HG03175 (cell line): ENCODE data around the gene PROCR.
"Not testable (repeated sequence)": the region's sequence is repeated elsewhere in the genome, so short reads cannot be mapped to it uniquely, and the experiment has no call there.

Experiments
- ATAC-seq: cut with Tn5 transposase; IDR thresholded peaks from one replicate; pipeline ENCODE4 v1.9.1; 2021; ENCODE audit warnings: mild to moderate bottlenecking, moderate library complexity; ENCODE audit not compliant: unreplicated experiment

The PROCR gene

DNA sequence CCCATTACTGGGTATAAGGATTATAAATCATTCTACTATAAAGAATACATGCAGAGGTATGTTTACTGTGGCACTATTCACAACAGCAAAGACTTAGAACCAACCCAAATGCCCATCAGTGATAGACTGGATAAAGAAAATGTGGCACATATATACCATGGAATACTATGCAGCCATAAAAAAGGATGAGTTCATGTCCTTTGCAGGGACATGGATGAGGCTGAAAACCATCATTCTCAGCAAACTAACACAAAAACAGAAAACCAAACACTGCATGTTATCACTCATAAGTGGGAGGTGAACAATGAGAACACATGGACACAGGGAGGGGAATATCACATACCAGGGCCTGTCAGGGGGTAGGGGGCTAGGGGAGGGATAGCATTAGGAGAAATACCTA, 7.3 kb upstream of the PROCR start:
- ATAC-seq: not testable (repeated sequence)

DNA sequence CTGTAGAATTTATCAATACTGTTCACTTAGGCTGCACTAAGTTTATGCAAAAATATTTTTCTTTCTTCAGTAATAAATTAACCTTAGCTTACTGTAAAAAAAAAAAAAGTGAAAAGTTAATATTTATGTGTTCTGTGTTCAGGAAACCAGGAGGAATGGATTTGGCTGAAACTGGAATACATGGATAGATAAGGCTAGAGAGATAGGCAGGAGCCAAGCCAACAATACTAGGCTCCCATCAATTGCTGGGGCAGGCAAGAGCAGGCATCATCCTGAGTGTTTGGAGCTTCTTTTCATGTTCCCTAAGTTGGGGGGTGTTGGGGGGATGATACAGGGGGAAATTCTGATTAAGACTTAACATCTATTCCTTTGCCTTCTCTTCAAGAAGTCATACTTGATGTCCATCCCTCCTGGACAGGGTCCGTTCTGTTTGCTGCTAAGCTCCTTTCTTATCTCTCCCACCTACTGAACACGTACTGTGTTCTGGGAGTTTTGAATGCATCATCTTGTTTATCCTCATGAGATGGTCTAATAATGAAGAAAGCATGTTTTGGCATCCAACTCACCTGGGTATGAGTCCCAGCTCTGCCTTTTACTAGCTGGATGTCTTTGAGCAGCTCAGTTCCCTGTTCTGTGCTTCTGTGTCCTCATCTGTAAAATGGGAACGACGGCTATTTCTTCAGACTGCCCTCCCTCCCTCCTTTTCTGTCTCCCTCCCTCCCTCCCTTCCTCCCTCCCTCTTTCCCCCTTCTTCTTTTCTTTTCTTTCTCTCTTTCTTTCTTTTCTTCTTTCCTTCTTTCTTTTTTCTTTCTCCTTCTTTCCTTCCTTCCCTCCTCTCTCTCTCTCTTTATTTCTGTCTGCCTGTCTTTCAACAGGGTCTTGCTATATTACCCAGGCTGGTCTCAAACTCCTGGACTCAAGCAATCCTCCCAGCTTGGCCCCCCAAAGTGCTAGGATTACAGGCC, 6.4 kb upstream of the PROCR start:
- no peak for ATAC-seq

DNA sequence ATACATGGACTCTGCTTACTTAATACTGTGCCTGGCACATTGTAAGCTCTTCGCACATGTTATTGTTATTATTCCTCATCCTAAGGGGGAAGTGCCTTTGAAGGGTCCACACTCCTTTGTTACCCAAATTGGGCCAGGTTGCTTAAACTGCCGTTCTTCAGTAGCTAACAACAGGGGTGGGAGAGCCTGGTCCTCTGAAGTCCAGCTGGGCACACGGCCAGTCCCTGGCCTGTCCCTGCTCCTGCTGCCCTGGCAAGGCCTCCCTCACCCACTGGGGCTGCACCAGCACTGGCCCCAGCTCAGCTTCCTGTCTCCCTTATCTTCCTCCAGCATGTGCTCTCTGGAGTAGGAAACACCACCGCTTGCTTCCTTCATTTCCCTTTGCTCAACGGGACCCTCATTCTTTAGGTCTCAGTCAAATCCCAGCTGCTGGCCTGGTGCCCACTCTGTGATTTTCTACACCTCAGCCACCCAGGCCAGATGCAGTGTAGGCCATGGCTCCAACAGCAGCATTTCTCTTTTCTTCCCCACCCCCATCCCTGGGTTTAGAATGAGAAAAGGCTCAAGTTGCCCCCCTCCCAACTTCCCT, 5.5 kb upstream of the PROCR start:
- ATAC-seq: no peak

DNA sequence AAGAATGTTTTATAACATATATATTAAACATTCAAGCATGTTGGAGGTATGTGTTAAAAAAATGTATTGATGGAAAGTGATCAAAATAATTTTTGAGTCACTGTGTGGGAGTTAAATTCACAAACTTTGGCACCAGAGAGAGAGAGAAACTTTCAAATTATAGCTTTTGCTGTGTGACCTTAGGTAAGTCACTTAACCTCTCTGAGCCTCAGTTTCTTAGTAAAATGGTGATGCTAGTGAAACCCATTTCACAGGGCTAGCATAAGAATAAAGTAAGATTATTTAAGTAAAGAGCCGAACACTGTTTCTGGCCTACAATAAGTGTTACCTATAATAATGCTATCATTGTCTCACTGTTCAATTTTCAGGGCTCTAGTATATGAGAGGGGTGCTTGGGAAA, 4.1 kb upstream of the PROCR start:
- no peak for ATAC-seq

DNA sequence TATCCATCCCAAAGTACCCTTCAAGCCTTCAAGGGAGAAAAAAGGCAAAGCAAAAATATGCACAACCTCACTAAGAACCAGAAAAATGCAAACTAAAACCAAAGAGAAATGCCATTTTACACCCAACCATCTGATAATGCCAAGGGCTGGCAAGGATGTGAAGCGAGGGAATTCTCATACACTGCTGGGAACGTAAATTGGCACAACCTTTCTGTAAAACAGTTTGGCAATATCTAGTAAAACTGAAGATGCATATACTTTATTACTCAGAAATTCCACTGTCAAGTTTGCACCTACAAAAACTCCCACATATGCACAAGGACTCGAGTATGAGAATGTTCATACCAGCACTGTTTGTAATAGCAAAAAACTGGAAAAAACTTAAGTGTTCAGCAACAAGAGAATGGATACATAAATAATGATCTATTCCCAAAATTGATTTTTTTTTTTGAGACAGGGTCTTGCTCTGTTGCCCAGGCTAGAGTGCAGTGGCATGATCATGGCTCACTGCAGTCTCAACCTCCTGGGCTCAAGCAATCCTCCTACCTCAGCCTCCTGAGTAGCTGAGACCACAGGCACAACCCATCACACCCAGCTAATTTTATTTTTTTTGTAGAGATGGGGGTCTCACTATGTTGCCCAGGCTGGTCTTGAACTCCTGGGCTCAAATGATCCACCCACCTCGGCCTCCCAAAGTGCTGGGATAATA, 3.0 kb upstream of the PROCR start:
- not testable (repeated sequence) for ATAC-seq

DNA sequence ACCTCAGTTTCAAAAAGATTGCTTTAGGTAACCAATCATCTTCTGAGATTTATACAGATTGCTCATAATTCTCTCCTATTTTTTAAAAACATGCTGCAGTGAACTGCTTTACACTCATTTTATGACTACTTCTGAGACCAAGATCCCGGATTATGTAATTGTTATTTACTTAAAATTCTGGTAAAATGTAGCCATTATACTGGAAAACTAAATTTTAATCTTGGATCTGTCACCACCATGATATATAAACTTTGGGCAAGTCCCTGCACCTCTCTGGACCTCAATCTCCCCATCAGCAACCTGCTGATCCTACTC, 477 bp upstream of the PROCR start:
- ATAC-seq: no peak

DNA sequence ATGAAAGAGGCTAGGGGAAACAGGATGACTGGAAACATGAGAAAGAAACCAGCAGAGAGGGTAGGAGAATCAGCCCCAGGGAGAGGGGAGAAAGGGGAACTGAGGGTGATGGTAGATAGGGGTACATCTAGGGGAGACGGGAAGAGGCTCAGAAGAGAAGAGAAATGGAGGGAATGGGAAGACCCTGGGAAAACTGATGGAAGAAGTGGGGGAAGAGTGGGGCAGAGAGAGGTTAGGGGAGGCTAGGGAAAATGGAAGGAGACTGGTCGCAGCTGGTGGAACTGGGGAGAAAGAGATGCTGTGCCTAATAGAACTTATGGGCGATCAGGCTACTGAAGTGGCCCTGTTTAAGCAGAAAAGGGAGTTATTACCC, 548 bp downstream of the PROCR start:
- no peak for ATAC-seq

DNA sequence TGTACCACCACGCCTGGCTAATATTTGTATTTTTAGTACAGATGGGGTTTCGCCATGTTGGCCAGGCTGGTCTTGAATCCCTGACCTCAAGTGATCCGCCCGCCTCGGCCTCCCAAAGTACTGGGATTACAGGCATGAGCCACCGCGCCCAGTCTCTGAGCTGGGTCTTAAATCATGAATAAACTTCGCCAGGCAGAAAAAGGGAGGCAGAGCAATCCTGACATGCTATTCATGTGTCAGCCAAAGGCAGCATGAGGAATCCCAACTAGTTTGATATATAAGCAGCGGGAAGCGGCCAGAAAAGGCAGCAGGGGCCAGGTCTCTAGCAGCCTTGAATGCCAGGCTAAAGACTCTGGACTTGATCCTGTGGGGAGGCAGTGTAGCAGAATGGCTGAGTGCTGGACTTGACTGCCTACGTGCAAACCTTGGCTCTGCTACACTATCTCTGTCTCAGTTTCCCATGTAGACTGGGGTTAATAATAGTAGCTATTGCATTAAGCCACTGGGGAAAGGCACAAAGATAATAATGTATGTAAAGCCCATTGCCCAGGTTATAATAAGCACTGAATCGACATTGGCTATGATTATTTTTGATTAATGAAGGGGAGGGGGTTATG, 1.8 kb downstream of the PROCR start:
- no peak for ATAC-seq

DNA sequence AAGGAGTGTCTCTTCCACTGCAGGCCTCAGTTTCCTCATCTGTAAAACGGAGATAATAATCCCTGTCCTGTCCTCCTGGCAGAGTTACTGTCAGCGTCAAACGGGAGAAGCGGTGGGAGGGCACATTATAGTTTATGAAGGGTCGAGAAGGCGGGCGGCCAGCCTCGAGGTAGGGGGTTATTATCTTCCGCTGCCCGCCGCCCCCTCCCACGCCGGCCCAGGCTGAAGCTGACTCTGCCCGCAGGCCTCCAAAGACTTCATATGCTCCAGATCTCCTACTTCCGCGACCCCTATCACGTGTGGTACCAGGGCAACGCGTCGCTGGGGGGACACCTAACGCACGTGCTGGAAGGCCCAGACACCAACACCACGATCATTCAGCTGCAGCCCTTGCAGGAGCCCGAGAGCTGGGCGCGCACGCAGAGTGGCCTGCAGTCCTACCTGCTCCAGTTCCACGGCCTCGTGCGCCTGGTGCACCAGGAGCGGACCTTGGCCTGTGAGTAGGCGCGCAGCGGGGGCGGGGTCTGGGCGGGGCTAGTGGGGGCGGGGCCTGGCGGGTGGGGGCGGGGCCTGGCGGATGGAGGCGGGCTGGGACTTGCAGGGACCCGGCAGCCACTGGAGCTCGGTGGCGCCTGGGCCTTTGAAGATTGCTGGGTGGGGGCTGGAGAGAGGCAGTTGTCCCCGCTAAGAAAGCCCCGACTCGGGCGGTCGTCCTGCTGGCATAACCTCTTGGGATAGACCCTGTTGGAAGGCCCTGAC, 2.8 kb downstream of the PROCR start:
- ATAC-seq: no peak

DNA sequence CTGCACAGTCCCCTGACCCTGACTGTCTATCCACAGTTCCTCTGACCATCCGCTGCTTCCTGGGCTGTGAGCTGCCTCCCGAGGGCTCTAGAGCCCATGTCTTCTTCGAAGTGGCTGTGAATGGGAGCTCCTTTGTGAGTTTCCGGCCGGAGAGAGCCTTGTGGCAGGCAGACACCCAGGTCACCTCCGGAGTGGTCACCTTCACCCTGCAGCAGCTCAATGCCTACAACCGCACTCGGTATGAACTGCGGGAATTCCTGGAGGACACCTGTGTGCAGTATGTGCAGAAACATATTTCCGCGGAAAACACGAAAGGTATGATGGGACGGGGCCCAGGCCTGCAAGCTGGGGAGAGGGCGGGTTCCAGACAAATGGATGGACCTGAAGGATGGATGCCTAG, 4.3 kb downstream of the PROCR start:
- ATAC-seq: no peak

DNA sequence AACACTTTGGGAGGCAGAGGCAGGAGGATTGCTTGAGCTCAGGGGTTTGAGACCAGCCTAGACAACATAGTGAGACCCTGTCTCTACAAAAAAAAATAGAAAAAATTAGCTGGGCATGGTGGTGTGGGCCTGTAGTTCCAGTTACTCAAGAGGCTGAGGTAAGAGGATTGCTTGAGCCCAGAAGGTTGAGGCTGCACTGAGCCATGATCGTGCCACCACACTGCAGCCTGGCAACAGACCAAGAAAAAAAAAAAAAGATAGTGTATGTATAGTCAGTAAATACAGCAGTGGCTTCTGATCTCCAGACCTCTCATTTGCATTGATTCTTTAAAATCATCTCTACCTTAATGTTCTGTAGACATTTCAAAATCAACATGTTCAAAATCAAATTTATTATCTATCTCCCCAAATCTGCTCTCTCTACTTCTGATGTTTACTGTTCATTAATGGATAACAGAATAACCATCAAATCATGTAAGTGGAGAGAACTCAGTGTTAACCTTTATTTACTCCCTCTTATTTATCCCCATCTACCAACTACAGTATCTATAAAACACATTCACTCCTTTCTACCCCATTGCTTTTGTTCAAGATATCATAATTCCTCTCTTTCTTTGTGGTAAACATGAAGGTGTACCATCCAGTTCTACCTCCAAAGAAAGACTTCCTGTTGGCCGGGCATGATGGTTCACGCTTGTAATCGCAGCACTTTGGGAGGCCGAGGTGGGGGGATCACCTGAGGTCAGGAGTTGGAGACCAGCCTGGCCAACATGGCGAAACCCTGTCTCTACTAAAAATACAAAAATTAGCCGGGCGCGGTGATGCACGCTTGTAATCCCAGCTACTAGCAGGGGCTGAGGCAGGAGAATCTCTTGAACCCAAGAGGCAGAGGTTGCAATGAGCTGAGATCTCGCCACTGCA, 7.7 kb downstream of the PROCR start:
- ATAC-seq: no peak

DNA sequence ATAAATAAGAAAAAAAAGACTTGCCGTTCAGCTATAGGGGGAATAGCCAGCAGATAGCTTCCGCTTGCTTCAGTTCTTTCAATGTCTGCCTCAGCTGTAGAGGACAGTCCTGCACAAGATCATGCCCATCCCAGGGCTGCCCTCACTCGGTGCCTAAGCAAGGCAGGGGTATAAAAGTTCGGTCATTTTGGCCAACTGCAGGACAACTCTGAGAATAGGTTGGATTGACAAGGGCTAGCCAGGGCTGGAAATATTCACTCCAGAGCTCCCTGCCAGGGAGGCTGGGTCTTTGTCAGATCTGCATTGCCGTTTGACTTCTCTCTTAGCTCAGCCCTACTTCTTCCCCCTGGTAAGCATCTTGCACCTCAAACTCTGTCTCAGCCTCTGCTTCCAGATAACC, 8.4 kb downstream of the PROCR start:
- ATAC-seq: no peak

DNA sequence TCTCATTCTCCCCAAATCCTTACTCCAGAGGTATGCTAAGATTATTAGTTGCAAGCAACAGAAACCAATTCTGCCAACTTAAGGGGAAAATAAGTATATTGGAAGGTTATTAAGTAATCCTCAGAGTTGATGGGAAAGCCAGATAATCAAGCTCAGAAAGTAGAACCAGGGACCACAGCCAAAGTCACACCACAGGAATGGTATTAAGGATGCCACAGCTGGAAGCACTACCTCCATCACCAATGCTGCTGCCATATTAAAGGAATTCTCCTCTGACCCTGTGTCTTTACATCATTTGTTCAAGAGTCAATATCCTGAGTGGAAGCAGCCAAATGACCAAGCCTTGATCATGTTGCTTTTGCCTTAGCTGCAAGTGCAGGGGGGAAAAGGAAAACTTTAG, 9.9 kb downstream of the PROCR start:
- no peak for ATAC-seq

DNA sequence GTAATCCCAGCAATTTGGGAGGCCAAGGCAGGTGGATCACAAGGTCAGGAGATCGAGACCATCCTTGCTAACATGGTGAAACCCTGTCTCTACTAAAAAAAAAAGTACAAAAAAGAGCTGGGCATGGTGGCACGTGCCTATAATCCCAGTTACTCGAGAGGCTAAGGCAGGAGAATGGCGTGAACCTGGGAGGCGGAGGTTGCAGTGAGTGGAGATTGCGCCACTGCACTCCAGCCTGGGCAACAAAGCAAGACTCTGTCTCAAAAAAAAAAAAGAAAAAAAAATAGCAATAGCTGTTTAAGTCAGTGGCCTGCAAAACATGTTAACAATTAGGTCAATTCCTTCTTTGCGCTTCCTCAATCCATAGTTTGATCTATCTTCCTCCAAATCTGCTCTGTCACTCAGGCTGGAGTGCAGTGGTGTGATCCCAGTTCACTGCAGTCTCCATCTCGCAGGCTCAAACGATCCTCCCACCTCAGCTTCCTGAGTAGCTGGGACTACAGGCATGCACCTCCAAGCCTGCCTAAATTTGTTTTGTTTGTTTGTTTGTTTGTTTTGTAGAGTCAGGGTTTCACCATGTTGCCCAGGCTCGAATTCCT, 14.9 kb downstream of the PROCR start:
- ATAC-seq: not testable (repeated sequence)

DNA sequence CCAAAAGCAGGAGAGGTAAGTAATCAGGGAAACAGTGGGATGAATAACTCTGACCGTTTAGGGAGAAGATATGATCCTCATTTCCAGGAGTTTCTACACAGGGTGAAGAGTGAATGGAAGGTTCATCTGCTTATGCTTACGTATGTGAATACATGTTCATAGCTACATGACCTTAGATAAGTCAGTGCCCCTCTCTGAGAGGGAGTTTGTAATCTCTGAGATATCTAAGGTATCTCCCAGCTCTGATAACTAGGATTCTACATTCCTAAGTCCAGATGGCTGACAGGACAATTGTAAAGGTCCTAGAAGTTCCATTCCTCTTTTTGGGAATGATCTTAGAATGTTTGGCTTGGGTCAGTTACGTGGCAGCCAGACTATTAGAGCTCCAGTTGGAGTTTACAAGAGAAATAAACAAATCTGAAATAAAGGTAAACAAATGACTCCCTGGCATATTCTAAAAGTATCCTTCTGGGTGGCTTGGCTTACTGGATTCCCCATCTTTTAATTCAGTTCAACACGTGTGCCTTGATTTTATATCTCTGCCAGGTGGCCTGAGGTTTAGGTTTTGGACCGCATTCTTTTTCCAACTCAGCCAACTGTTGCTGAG, 15.8 kb downstream of the PROCR start:
- ATAC-seq: no peak

DNA sequence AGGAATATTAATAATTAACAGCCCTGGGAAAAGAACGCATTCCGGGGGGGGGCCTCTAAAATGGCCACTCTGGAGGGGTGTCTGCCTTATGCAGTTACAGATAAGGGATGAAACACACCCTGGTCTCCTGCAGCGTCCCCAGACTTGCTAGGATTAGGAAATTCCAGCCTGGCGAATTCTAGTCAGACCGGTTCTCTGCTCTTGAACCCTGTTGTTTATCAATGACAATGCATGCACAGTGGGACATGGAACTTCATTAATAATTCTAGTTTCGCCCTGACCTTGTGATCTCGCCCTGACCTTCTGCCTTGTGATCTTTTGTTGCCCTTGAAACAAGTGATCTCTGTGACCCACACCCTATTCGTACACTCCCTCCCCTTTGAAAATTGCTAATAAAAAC, 17.4 kb downstream of the PROCR start:
- not testable (repeated sequence) for ATAC-seq

DNA sequence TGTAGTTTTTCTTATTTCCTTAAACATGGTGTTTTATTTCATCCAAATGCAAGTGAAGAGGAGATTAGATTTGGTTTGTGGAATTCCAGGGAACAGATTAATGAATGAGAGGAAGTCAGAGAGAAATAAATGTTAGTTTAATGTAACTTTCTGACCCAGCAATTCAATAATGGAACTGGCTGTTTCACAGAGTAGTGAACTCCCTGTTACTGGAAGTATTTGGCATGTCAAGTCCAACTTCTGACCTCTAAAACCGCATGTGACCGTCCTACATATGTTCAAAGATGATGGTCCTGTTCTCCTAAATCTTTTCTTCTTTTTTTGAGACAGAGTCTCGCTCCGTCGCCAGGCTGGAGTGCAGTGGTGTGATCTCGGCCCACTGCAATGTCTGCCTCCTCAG, 18.7 kb downstream of the PROCR start:
- no peak for ATAC-seq

DNA sequence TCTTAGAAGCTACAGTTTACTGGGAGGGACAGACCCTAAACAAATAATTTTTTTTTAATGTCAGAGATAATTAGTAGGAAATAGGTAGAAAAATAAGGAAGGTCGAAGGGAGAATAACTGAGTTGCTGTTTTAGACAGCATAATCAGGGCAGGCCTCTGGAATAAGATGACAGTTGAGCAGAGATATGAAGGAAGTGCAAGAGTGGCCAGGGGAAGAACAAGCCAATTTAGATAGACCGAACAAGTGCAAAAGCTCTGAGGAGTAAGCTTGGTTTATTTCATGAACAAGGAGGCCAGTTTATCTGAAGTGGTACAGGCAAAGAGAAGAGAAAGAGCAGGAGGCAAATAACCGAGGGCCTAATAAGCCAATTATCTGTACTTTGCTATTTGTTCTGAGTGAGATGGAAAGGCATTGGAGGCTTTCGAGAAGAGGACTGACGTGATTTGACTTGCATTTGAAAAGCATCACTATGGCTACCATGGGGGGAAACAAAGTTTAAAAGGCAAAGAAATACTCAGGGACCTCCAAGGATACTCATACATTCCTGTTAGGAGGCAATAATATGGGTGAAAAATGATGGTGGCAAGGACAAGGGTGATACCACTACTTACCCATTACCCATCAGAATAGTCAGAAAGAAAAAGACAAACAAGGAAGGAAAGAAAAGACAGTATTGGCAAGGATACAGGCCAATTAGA, 19.7 kb downstream of the PROCR start:
- ATAC-seq: no peak
